IgD-negative memory B cell (primary cell): ENCODE measurements around the gene SIK2. TPM values are rescaled to one million over a fixed set of nuclear protein-coding genes. Genes with fewer than 3 reads are reported as not detected.

ENCODE experiments used
- H3K27ac Mint-ChIP-seq, 3 donors: one replicate each; pipeline ENCODE4 v1.8.0; 2020 to 2022; ENCODE audit warnings: mild to moderate bottlenecking in 3 of 3, mixed read lengths in 3 of 3, moderate library complexity in 1 of 3
- H3K27me3 Mint-ChIP-seq: one replicate; pipeline ENCODE4 v1.8.0; 2021; ENCODE audit warnings: mixed read lengths
- H3K36me3 Mint-ChIP-seq: one replicate; pipeline ENCODE4 v1.8.0; 2020; ENCODE audit warnings: mild to moderate bottlenecking, mixed read lengths
- H3K4me1 Mint-ChIP-seq, 3 donors: one replicate each; pipeline ENCODE4 v1.8.0; 2020 to 2022; ENCODE audit warnings: mixed read lengths in 3 of 3, mild to moderate bottlenecking in 1 of 3
- H3K4me3 Mint-ChIP-seq, 4 donors: one replicate each; pipeline ENCODE4 v1.8.0; 2020 to 2022; ENCODE audit warnings: mild to moderate bottlenecking in 4 of 4, mixed read lengths in 4 of 4, moderate library complexity in 3 of 4
- H3K9me3 Mint-ChIP-seq, 3 donors: one replicate each; pipeline ENCODE4 v1.8.0; 2020 to 2021; ENCODE audit warnings: mixed read lengths in 3 of 3, mild to moderate bottlenecking in 1 of 3
- polyA plus RNA-seq: library from polyadenylated mRNA; unstranded; fragments of 300-500 nt; fragmentation: Illumina TruSeq; gene quantifications from one replicate; pipeline ENCODE4 v1.2.3, GENCODE V29; 2021

SIK2 gene
- polyA plus RNA-seq, 1 donor from 2014 or later, result 0.41 TPM

- Mint-ChIP-seq H3K27ac (no peak overlapping the region), H3K36me3 (peaks cover 6% of the 10 kb centered on the region), H3K9me3 (no peaks in the 10 kb centered on the region), H3K27me3 (no peaks in the 10 kb centered on the region), H3K4me1 (no peaks in the 10 kb centered on the region), H3K4me3 (no peak overlapping the region)
Observed at GRCh38 chr11:111725621-111726020, 123.4 kb downstream of the SIK2 start.

- peaks cover 6% of the 10 kb centered on the region for H3K36me3 Mint-ChIP-seq
- no peaks in the 10 kb centered on the region for H3K27me3 Mint-ChIP-seq
- no peaks in the 10 kb centered on the region for H3K4me1 Mint-ChIP-seq
- no peaks in the 10 kb centered on the region for H3K9me3 Mint-ChIP-seq
- no peak overlapping the region for H3K27ac Mint-ChIP-seq
- no peak overlapping the region for H3K4me3 Mint-ChIP-seq
Observed at GRCh38 chr11:111726301-111726713, 124.1 kb downstream of the SIK2 start.

GRCh38 chr11:111727431-111727830 is 125.2 kb downstream of the SIK2 start:
- Mint-ChIP-seq H3K27me3 (no peaks in the 10 kb centered on the region), H3K4me3 (no peak overlapping the region), H3K36me3 (peaks cover 4% of the 10 kb centered on the region), H3K9me3 (no peaks in the 10 kb centered on the region), H3K4me1 (no peaks in the 10 kb centered on the region), H3K27ac (no peak overlapping the region)

- no peak overlapping the region for H3K27ac Mint-ChIP-seq
- no peaks in the 10 kb centered on the region for H3K9me3 Mint-ChIP-seq
- H3K4me1 Mint-ChIP-seq, result no peaks in the 10 kb centered on the region
- no peaks in the 10 kb centered on the region for H3K27me3 Mint-ChIP-seq
- H3K36me3 Mint-ChIP-seq, result peaks cover 4% of the 10 kb centered on the region
- no peak overlapping the region for H3K4me3 Mint-ChIP-seq
Observed at GRCh38 chr11:111729071-111729830, 127.0 kb downstream of the SIK2 start.

GRCh38 chr11:111729831-111730311 is 127.6 kb downstream of the SIK2 start:
- Mint-ChIP-seq H3K36me3 (peaks cover 4% of the 10 kb centered on the region), H3K27ac (no peak overlapping the region), H3K9me3 (no peaks in the 10 kb centered on the region), H3K27me3 (no peaks in the 10 kb centered on the region), H3K4me1 (peaks cover 0 to 1% (median 0%) of the 10 kb centered on the region in 3 donors), H3K4me3 (no peak overlapping the region)

- Mint-ChIP-seq H3K9me3 (no peaks in the 10 kb centered on the region), H3K4me1 (peaks cover 0 to 1% (median 0%) of the 10 kb centered on the region in 3 donors), H3K4me3 (no peak overlapping the region), H3K27me3 (no peaks in the 10 kb centered on the region), H3K27ac (no peak overlapping the region), H3K36me3 (peaks cover 3% of the 10 kb centered on the region)
Observed at GRCh38 chr11:111730871-111731591, 128.8 kb downstream of the SIK2 start.

GRCh38 chr11:111731821-111732220 is 129.6 kb downstream of the SIK2 start:
- H3K4me1 Mint-ChIP-seq, result peaks cover 0 to 1% (median 0%) of the 10 kb centered on the region in 3 donors
- no peaks in the 10 kb centered on the region for H3K9me3 Mint-ChIP-seq
- H3K27ac Mint-ChIP-seq, result no peak overlapping the region
- no peaks in the 10 kb centered on the region for H3K27me3 Mint-ChIP-seq
- peaks cover 3% of the 10 kb centered on the region for H3K36me3 Mint-ChIP-seq
- H3K4me3 Mint-ChIP-seq, result no peak overlapping the region

GRCh38 chr11:111733016-111733415 is 130.8 kb downstream of the SIK2 start:
- peaks cover 3% of the 10 kb centered on the region for H3K36me3 Mint-ChIP-seq
- peaks cover 0 to 1% (median 0%) of the 10 kb centered on the region in 3 donors for H3K4me1 Mint-ChIP-seq
- H3K9me3 Mint-ChIP-seq, result no peaks in the 10 kb centered on the region
- no peak overlapping the region for H3K4me3 Mint-ChIP-seq
- no peaks in the 10 kb centered on the region for H3K27me3 Mint-ChIP-seq
- H3K27ac Mint-ChIP-seq, result no peak overlapping the region

GRCh38 chr11:111733611-111734088 is 131.4 kb downstream of the SIK2 start:
- Mint-ChIP-seq H3K36me3 (peaks cover 3% of the 10 kb centered on the region), H3K9me3 (no peaks in the 10 kb centered on the region), H3K27me3 (no peaks in the 10 kb centered on the region), H3K4me3 (no peak overlapping the region), H3K4me1 (peaks cover 0 to 1% (median 0%) of the 10 kb centered on the region in 3 donors), H3K27ac (no peak overlapping the region)

- H3K27ac Mint-ChIP-seq, result peak overlapping the region in 1 of 3 donors; percentile 4
- H3K4me3 Mint-ChIP-seq, result no peak overlapping the region
- no peaks in the 10 kb centered on the region for H3K27me3 Mint-ChIP-seq
- no peaks in the 10 kb centered on the region for H3K9me3 Mint-ChIP-seq
- H3K4me1 Mint-ChIP-seq, result peaks cover 0 to 1% (median 0%) of the 10 kb centered on the region in 3 donors
- peaks cover 2% of the 10 kb centered on the region for H3K36me3 Mint-ChIP-seq
Observed at GRCh38 chr11:111734101-111734953, 132.1 kb downstream of the SIK2 start.

GRCh38 chr11:111734954-111735261 is 132.7 kb downstream of the SIK2 start:
- peaks cover 2% of the 10 kb centered on the region for H3K36me3 Mint-ChIP-seq
- peaks cover 0 to 1% (median 0%) of the 10 kb centered on the region in 3 donors for H3K4me1 Mint-ChIP-seq
- H3K27ac Mint-ChIP-seq, result no peak overlapping the region
- no peaks in the 10 kb centered on the region for H3K9me3 Mint-ChIP-seq
- H3K4me3 Mint-ChIP-seq, result no peak overlapping the region
- no peaks in the 10 kb centered on the region for H3K27me3 Mint-ChIP-seq

- Mint-ChIP-seq H3K36me3 (peaks cover 2% of the 10 kb centered on the region), H3K9me3 (no peaks in the 10 kb centered on the region), H3K27ac (no peak overlapping the region), H3K4me1 (peaks cover 0 to 1% (median 0%) of the 10 kb centered on the region in 3 donors), H3K4me3 (peak overlapping the region in 1 of 4 donors; percentile 68), H3K27me3 (no peaks in the 10 kb centered on the region)
Observed at GRCh38 chr11:111735262-111736116, 133.2 kb downstream of the SIK2 start.

GRCh38 chr11:111736181-111736590 is 133.9 kb downstream of the SIK2 start:
- H3K36me3 Mint-ChIP-seq, result peaks cover 2% of the 10 kb centered on the region
- H3K27me3 Mint-ChIP-seq, result no peaks in the 10 kb centered on the region
- no peaks in the 10 kb centered on the region for H3K9me3 Mint-ChIP-seq
- H3K27ac Mint-ChIP-seq, result peak overlapping the region in 1 of 3 donors; percentile 10
- no peak overlapping the region for H3K4me3 Mint-ChIP-seq
- H3K4me1 Mint-ChIP-seq, result peaks cover 0 to 1% (median 0%) of the 10 kb centered on the region in 3 donors
